GM12875 (cell line): ENCODE results near the gene GLRX3.
"Not testable (repeated sequence)": the region's sequence is repeated elsewhere in the genome, so short reads cannot be mapped to it uniquely, and the experiment has no call there.

Source experiments
- H3K4me3 ChIP-seq: one replicate; pipeline ENCODE4 v1.5.1; 2011; ENCODE audit warnings: low read depth, low read length, control low read depth
- TF ChIP-seq, protein P1 (sequence below): IDR thresholded peaks from 2 replicates; pipeline ENCODE4 v1.5.1; 2011; ENCODE audit warnings: low read depth, mild to moderate bottlenecking, control low read depth, inconsistent platforms, low read length, moderate library complexity, borderline replicate concordance; ENCODE audit not compliant: insufficient read depth

Gene GLRX3

DNA sequence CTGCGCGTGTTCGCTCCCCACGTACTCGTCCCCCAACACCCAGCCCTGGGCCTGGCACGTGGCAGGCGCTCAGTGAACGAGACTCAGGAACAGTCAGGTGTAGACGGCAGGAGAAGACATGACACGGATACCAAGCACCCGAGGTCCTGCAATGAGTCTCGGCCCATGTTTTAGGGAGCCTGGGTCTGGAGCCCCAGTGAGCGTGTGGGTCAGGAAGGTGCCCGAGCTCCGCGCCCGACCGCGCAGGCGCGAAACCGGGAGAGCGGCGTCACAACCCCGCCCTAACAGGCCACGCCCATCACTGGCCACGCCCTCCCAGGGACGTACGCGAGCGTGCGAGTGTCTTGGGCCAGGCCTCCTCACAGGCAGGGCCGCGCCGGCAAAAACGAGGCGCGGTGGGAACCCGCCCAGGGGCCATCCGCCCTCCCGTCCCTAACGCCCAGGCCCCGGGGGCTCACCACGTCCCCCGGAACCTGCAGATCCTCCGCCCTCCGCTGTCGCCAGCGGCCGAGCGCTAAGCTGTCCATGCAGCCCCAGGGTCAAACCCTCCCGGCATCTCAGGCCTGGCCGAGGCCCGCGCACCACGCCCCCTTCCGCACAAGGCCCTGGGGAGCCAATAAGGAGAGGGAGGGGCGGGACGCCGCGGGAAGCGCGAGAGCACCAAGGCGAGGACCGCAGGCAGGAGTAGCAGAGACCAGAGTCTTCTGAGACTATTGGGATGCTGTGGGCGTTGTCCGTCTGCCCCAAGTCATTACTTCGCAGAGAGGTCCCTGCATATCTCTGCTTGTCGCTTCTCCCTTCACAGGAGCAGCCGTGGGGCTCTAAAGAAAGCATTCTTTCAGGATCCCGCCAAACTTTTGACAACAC is 25.7 kb upstream of the GLRX3 start, which contains the start of gene C10orf143:
TSS of gene C10orf143 (minus strand) at position 585 of the 867 bp plus-strand sequence. CDS start at position 527, 58 bp downstream.
- H3K4me3 ChIP-seq = peak within 1 kb of the TSS; percentile 67
- TF ChIP-seq, protein P1, sequence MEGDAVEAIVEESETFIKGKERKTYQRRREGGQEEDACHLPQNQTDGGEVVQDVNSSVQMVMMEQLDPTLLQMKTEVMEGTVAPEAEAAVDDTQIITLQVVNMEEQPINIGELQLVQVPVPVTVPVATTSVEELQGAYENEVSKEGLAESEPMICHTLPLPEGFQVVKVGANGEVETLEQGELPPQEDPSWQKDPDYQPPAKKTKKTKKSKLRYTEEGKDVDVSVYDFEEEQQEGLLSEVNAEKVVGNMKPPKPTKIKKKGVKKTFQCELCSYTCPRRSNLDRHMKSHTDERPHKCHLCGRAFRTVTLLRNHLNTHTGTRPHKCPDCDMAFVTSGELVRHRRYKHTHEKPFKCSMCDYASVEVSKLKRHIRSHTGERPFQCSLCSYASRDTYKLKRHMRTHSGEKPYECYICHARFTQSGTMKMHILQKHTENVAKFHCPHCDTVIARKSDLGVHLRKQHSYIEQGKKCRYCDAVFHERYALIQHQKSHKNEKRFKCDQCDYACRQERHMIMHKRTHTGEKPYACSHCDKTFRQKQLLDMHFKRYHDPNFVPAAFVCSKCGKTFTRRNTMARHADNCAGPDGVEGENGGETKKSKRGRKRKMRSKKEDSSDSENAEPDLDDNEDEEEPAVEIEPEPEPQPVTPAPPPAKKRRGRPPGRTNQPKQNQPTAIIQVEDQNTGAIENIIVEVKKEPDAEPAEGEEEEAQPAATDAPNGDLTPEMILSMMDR = no peak

DNA sequence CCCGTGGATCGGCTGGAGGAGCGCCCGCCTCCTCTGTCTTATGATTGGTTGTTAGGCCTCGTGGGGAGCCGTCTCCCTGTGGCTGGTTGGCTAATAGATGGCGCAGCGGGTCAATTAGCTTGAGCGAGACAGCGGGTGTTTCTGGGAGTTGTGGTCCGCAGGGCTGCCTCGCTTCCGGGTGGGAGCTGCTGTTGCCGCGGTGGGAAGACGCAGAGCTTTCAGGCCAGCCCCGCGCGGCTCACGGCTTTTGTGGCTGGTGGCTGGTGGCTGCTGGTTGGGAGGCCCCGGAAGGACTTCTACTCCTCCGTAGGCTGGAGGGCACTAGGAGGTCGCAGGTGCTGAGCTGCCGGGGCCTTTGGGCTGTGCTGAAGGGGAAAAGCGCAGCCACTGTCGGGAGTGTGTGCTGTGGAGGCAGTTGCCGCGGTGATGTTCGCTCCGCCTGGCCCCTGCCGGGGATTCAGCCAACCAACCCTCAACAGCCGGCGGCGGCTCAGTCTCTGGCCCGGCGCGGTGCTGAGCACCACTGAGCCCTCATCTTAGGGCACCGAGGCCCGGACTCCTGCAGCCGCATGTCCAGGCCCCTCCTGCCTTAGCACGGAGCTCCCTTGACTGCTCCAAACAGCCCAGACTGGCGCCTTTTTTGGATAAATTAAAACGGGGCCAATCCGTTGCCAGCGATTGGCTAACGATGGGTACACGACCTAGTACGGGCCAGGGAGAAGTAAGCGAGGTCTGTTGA is 24.9 kb upstream of the GLRX3 start:
- H3K4me3 ChIP-seq = peak overlapping the region; percentile 67
- TF ChIP-seq, protein P1 = no peak

DNA sequence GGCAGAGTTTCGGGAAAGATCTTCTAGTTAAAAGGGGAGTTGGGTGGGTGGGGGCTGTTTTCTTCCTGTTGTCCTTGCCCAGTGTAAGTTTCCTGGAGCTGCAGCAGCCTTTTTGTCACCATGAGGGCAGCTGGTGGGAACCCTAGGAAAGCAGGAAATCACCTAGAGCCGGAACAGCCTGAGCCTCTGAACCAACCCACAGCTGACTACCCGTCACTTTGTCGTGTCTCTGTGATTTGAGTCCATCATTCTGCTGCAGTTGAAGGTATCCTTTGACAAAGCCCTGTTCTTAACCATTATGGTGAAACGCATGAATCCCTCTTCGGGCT is 24.4 kb upstream of the GLRX3 start:
- H3K4me3 ChIP-seq = peak overlapping the region; percentile 67
- TF ChIP-seq, protein P1 = no peak

DNA sequence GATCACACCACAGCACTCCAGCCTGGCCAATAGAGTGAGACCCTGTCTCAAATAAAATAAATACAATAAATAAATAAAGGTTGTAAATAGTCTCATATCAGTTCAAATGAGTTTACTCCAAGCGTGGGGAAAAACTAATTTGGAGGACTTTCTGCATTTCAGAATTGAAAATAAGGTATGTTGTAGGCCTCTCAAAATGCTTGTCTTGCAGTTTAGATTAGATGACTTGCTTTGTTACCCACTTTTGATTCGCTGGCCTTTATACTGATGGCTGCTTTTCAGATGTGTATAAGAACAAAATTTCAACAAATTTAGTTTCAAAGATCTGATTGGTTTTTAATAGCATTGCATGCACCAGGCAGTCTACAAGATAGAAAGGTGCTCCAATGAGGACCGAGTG is 23.4 kb upstream of the GLRX3 start:
- TF ChIP-seq, protein P1 = no peak
- H3K4me3 ChIP-seq = no peak overlapping the region

DNA sequence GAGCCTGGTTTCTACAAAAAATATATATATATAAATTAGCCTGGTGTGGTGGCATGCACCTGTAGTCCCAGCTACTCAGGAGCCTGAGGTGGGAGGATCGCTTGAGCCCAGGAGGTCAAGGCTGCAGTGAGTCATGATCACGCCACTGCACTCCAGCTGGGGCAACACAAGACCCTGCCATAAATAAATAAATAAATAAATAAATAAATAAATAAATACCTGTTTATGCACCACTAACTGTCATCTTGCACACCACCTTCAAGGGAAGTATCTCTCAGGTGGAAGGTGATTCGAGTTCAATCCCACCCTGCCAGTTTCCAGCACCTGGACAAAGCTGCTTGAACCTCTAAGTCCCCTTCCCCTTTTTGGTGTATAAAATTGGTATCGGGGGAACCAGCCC is 19.2 kb upstream of the GLRX3 start:
- H3K4me3 ChIP-seq = not testable (repeated sequence)

DNA sequence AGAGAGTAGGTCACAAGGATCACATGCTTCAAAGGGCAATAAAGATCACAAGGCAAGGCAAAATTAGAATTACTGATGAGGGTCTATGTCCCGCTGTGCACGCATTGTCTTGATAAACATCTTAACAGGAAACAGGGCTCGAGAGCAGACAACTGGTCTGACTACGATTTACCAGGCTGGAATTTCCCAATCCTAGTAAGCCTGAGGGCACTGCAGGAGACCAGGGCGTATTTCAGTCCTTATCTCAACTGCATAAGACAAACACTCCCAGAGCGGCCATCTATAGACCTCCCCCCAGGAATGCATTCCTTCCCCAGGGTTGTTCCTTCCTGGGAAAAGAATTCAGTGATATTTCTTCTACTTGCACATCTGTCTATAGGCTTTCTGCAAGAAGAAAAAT is 18.7 kb upstream of the GLRX3 start:
- H3K4me3 ChIP-seq = not testable (repeated sequence)

DNA sequence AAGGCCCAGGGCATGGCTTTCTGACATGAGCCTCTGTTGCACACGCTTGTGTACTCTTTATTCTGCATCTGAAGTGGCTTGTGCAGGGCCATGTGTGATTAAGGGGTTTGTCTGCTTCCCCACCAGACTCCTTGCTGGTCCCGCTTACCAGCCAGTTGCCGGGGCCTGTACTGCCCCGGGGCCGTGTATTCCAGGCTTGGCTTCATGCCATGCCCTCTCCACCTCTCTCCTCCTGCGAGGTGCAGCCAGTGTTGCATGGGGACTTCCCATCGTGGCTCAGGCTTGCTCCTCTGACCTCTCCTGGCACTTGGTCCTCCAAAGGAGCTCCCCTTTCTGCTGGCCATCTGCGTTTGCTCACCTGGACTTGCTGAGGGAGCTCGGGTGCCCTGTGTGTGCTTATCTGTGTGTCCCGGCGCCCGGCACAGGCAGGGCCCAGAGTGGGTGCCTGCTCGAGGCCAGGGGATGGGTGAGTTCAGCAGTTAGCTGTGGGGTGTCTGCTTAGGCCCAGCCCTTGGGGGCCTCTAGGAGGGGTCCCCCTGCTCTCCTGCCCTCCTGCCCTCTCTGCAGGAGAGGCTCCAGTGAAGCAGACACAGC is 14.6 kb upstream of the GLRX3 start:
- H3K4me3 ChIP-seq = no peak overlapping the region
- TF ChIP-seq, protein P1 = no peak
